DMS79 (cell line): ENCODE results near the gene RGS11.
"Not testable (repeated sequence)": the region's sequence is repeated elsewhere in the genome, so short reads cannot be mapped to it uniquely, and the experiment has no call there.

Experiments
- DNase-seq: peaks from one replicate; lab custom pipeline; 2025; lab: John Stamatoyannopoulos, UW

The RGS11 gene

DNA sequence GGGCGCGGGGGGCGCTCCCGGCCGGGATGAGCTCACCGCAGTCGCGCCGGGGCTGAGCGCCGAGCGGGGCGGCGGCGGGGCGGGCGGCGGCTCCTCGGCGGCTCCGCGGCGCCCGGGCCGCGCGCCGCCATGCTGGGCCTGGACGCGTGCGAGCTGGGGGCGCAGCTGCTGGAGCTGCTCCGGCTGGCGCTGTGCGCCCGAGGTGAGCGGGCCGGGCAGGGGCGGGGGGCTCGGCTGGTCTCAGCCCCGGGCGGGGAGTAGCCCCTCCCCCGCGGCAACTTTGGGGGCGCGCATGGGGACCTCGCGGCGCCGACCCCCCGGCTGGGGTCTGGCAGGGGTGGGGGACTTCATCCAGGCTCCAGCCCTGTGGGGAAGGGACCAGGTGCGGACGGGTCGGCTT lies 4.8 kb upstream of the RGS11 start, which contains the start of gene ARHGDIG:
Gene ARHGDIG (plus strand): TSS at position 40 of the 400 bp plus-strand sequence. CDS start 90 bp downstream, at position 130.
- no peak for DNase-seq

DNA sequence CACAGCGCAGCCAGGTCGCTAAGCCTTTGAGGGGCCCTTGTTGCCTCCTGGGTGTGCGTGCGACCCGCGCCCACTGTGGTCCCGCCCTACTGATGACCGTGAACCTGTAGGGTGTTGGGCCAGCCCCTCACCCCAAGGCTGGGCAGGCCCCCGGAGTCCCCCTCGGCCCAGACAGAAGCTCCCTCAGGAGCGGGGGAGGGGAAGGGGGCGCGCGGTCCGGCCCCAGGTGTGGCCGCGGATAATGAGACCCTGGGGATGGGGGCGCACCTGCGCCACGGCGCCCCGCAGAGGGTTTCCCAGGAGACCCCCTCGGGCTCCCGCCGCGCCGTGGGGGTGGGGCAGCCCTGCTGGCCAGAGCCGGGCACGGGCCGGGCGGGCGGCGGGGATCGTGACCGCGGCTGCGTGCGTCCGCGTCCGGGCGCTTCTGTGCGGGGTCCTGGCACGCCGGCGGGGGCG lies 4.3 kb upstream of the RGS11 start:
- no peak for DNase-seq

DNA sequence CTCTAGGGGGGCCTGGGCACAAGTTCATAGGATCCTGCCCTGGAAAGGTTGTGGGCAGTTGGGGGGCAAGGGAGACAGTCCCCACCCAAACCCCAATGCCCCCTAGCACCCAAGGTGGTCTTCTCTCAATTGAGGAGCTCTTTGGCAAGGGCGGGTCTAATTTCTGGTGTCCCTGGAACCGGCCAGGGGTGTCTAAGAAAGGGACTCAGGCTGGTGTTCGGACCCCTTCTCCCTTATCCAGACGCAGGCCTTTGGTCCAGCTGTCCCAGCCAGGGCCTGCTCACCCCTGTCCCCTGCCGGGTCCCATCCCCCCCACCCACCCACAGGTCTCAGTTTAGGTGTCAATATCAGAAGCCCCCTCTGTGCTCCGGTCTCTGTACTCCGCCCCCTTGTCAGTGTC lies 3.8 kb upstream of the RGS11 start:
- no peak for DNase-seq

DNA sequence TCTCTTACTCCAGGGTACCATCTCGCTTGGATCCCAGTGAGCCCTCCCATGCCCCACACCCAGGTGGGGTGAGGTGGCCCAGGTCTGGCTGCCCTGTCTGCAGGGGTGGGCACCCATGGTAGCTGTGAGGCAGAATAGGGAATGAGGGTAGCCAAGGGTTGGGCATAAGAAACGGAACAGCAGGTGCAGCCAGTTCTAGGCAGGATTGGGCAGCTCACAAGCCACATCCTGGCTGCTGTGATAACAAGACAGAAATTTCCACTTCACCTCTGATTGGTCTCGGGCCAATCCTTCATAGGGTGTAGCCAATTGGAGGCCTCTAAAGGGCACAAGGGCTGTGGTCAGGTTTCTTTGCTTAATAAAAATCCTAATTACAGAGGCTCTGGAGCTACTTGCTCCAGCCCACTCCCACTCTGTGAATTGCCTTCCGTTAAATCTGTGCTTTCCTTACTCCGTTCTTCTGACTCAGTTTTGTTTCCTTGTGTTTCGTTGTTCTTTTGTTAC lies 3.2 kb upstream of the RGS11 start:
- peak; percentile 64 for DNase-seq

DNA sequence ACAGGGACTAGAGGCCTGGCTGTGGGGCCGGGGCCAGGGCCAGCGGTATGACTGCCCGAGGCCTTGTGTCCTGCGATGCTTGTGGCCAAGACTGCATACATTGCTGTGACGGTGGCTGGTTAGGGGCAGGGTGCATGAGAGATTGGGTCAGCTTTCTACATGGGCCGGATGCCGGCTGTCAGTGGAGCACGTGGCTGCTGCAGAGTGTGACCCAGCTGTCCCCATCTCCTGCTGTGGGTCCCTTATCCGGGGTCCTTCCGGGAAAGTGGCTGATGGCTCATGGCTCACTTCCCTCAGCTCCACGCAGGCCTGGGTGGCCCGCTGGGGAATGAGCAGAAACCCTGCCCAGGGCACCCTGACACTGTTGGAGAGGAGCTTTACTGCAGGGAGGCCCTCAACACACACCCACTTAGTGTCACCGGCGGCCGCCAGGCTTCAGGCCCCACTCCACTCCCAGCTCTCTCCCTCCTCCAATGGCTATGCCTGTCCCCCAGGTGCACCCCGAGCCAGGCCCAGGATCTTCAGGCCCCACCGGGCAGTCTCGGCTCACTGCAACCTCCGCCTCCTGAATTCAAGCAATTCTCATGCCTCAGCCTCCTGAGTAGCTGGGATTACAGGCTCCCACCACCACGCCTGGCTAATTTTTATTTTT lies 808 bp upstream of the RGS11 start:
- DNase-seq: no peak

DNA sequence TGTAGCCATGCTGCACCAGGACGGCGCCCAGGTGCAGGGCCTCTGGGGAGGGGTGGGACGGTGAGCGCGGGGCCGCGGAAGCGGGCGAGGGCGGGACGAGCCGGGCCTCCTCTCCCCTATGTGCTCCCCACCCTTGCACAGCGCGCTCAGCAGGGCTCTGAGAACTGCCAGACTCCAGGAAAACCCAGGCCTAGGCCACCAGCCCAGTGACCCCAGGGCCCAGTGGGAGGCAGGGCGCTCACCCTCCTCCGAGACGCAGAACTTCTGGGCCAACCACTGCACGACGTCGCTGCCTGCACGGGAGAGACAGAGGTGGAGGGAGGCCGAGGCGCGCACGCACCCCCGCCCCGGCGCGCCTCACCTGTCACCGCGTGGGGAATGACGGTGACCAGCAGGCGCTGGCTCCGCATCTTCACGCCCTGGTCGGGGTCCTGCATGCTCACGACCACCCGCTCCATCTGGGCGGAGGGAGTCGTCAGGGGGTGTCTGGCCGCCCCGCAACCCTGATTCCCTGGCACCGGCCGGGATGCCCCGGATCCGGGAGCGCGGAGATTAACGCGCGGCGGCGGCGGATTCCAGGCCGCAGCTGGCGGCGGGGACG lies 603 bp downstream of the RGS11 start:
- DNase-seq: no peak

DNA sequence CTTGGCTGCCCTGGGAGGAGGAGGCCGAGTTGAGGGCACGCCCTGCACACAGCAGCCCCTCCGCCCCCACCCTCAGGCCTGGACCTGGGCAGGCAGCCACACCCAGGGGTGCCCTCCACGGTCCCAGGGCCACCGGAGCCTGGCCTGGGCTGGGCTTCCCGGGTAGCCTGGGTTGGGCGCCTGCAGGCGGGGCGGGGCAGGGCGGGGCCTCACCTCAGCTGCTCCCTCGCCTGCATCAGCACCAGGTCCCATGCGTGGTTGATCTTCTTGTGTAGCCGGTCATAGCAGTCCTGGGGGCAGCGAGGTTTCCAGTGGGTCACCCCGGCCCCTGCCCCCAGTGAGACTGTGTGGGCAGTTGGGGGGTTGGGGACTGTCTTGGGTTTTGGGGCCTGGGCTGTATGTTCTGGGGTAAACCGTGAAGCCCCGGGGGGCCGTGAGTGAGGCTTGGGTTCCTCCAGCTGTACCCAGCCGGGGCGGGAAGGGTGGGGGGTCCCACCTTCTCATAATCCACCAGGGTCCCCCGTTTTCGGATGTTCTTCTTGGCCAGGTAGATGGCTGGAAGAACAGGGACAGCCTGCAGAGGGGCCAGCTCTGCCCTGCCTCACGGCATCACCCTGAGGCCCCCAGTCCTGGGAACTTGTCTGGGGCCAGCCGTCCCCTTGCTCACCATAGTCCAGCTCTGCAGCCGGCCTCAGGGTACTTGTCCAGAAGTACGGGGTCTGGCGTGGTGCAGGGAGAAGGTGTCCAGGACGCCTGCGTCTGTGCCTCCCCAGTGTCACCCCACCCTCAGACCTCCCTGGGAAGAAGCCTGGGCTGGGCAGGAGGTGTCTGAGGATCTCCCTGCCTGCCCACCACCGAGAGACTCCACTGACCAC lies 2.0 kb downstream of the RGS11 start:
- DNase-seq: no peak

DNA sequence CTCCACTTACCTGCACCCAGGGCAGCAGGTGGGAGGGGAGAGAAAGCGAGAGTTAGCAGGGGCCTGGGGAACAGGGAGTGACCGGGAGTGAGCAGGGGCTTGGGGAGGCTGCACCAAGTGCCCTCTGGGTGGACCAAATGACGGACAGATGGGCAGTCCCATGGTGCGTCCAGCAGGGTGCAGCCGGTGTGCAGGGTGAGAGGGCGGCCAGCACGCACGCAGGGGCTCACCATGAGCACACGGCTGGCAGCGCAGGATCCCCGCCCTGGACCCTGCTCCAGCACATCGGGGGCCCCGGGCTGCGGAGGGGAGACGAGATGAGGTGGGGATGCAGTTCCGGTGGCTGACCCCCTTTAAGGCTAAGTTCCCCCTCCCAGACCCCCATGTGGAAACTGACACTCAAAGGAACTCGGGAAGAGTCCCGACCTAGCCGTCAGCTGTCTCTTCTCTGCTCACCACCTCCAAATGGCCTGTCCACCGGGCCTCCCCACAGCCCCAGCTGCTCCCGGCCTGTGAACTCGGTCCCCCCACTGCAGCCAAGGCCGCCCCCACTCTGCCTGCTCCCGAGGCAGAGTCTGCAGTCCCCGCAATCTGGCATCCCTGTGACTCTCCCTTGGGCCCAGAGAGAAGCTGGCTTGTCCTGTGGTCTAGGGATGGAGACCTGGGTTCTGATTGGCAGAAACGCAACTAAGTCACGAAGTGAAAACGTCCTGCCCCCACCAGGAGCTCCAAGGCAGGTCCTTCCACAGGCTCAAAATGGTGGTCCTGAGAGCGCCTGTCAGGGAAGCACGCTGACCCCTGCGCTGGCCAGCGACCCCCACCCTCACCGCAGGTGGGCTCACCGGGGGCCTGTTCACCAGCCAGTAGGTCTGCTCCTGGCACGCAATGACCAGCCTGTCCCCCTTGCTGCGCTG lies 2.9 kb downstream of the RGS11 start:
- no peak for DNase-seq

DNA sequence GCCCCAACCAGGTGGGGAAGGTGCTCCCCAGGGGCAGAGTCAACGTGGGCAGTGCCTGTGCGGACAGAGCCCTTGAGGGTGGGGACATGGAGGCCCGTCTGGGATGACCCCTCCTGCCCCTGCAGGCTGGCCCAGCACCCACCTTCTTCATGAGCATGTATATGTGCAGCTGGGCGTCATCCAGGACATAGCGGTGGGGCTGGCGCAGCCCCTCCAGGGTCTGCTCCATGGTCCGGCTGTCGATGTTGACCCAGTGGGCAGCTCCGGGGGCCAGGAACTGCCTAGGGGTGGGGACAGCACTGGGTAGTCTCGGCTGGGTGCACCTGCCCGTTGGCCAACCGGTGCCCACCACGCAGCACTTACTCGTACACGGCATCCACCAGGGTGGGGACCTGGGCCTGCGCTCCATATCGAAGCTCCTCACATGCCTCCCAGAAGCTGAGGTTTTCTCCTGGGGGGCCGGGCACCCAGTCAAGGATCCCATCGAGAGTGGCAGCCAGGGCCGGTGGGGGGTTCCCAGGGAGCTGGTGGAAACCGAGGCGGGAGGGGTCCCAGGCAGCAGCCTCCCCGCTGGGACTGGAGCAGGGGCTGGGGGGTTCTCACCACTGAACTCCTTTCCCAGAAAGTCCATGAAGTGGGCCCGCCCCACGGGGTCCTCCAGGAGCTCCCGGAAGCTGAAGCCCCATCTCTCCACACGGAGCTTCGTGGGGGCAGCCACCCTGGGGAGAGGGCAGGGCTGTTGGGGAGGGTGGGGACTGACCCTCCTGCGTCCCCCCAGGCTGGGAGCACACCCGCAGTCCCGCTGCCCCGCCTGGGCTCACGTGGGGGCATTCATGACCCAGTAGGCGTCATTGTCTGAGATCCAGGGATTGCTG lies 5.1 kb downstream of the RGS11 start:
- DNase-seq: no peak

DNA sequence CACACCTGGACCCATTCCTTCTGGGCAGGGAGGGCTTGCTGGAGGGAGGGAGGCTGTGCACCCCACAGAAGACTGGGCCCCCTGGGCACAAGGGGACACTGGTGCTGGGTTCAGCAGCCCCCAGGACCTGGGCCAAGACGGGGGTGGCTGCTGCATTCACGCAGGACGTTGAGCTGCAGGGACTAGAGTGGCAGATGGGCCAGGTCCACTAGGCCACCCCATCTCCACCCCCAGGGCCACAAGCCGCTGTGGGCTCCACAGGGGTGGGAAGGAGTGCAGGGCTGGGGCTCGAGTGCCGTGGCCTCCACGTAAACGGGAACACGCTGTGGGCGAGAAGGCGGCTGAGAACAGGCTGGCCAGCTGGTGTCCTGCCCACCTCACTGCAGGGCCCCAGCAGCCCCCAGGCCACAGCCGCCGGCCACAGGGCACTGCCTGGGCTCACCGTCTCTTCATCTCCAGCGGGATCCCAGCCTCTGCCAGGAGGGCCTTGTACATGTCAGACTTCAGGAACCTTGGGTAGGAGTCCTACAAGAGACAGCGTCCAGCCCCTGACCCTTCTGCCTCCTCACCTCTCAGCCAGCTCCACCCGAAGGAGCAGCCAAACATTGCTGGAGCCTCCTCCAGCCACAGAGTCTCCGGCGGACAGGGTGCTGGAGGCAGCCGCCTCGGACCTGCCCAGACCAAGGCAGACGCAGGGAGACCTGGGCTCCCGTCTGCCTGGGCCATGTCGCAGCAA lies 6.5 kb downstream of the RGS11 start:
- no peak for DNase-seq

DNA sequence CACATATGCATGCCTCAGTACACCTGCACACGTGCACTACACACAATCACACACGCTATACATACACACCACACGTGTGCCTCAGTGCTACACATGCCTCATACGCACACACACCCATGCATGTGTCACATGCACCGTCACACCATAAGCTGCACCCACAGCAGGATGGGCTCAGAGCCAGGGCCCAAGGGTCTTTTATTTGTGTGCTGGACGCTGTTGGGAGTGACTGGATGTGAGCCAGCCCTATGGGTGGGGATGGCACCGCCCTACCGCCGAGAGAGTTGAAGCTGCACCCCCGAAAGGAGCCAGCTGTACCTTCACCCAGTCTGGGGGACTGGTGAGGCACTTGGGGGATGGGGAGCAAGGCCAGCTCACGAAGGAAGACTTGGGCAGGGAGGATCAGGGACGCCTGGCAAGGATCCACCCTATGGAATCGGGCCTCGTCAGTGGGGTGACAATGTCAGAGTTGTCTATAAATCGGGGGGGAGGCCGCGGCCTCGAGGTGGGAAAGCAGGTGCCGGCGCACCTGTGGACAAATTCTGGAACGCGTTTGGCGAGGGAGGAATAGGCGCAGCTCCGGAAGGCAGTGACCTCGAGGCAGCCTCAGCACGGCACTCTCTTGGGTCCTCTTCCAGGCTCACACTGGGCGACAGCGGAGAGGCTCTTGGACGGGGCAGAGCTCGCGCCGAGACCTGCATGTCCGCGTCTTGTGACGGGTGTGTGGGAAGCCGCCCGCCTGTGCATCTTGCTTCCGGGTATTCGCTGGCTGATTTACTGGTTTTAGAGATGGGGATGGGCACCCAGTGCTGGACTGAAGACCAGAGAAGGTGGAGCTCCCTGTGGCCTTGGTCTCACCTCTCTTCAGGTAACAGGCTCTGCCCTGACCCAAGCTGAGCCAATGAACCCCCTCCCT lies 7.3 kb downstream of the RGS11 start:
- DNase-seq: peak; percentile 18

DNA sequence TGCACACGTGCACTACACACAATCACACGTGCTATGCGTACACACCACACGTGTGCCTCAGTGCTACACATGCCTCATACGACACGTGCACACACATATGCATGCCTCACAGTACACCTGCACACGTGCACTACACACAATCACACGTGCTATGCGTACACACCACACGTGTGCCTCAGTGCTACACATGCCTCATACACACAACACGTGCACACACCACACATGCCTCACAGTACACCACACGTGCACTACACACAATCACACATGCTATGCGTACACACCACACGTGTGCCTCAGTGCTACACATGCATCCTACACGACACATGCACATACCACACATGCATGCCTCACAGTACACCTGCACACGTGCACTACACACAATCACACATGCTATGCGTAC lies 8.2 kb downstream of the RGS11 start:
- not testable (repeated sequence) for DNase-seq

DNA sequence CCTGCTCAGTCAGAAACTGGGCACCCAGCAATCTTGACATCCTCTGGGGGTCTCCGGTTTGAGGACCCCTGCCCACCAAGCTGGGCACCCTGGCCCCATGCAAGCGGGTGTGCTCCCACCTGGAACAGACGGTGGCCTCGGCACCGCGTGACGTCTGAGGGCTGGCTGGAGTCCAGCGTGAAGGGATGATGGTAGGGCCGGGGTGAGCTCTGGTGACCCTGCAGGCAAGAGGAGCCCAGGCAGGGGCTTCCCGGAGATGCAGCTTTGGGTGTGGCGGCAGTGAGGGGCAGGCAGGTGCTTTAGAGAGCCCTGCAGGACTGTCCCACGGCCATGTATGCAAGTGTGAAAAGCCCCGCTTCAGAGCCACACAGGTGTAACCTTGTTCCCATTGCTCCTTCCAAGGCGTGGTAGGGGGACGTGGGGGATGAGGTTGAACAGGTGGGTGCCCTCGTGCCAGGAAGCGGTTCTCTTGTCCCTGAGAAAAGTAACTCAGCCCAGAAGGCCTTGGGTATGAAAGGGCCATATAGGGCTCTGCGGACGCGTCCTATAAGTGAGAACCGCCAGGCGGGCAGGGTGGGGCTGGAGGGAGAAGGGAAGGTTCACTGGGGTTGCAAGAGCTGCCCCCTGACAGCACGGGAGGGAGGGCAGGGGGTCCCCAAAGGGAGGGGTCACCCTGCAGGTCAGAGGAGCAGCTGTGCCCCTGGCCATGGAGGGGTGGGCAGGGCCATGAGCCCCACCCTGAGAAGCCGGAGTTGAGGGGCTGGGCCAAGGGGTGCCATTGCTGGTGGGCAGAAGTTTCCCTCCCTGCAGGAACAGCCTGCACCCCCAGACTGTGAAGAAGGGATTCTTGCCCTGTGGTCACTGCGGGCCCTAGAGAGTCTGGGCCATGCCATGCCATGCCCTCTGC lies 9.2 kb downstream of the RGS11 start:
- DNase-seq: no peak

DNA sequence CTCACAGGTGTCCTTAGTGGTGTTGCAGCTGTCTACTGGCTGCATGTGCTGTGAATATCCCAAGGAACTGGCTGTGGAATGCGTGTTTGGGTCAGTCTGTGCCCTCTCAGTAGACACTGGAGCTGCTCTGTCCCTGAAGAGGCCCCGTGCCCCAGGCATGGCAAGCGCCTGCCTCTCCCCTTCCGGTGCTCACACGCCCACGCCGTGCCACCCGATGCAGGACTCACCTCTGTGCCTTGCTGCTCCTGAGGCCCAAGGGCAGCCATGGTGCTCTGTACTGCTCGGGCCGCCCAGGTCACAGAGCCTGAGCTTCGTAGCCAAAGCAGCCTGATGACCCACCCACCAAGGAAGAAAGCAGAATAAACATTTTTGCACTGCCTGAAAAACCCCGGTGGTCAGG lies 10.0 kb downstream of the RGS11 start:
- DNase-seq: no peak

DNA sequence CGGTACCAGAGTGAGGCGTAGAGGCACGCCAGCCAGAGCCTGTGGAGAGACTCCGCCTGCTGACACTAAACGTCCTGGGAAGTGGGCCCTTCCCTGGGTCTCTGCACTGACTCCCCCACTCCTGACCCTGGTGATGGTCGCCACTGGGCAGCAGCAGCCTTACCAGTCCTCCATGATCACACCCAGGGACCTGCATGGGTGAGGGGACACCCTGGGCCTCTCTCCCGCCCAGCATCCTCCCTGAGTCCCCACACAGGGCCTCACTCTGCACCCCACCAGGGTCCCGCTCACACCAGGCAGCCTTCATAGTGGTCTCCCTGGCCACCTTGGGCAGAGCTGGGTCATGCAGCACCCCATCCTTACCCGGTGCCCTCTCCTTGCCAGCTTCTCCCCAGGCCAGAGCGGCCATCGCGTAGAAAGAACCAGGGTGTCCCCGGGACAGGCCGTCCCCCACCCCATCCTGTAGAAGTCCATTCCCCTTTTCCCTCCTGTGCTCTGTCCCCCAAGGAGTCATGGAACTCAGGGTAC lies 10.7 kb downstream of the RGS11 start:
- no peak for DNase-seq

DNA sequence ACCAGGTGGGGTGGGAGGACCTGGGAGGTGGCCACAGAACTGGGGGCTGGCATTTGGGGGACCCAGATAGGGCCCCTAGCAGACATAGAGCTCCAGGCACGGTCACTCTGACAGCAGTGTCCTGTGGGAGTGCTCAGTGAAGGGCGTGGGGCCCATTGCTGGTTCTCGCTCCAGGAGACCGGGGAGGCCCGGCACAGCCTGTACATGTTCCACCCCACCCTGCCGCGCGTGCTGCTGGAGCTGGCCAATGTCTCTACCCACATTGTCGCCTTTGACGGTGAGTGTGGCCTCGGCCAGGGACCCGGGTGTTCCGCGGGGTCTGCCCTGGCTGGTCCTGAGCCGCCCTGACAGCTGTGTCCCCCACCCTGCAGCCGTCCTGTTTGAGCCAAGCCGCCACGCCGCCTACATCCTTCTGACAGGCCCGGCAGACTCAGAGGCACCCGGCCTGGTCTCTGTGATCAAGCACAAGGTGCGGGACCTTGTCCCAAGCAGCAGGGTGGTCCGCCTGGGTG lies 11.2 kb downstream of the RGS11 start:
- DNase-seq: no peak

DNA sequence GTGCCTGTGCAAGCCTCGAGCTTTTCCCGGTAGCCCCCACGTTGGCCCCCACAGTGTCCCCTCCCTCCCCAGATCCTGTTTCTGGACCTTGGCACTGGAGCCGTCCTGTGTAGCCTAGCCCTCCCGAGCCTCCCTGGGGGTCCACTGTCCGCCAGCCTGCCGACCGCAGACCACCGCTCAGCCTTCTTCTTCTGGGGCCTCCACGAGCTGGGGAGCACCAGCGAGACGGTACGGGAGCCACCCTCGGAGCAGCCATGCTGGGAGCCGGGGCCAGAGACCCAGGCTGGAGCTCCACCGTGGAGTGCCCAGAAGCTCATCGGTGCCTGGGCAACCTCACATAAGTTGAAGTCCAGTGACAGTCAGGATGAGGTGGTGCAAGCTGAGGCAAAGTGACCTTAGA lies 11.8 kb downstream of the RGS11 start:
- no peak for DNase-seq
